ENCODE data around the gene ADCK1. TPM values are rescaled to one million over a fixed set of nuclear protein-coding genes. Genes with fewer than 3 reads are reported as not detected.

ADCK1 gene
- total RNA-seq, 1 donor from 2014 or later = 7.8 TPM

DNA sequence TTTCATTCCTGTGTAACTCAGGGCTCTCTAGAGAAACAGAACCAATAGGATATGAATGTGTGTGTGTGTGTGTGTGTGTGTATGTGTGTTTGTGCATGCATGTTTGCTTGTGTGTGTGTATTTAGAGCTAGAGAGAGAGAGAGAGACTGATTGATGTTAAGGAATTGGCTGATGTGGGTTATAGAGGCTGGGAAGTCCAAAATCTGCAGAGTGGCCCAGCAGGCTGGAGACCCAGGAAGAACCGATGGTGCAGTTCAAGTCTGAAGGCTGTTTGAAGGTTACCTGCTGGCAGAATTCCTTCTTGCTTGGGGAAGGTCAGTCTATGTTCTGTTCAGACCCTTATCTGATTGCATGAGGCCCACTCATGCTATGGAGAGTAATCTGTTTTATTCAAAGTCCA is 64.7 kb downstream of the ADCK1 start:
- DNase-seq (ENCODE audit: extremely low spot score, unreplicated experiment) = no peak
- H3K27ac Mint-ChIP-seq (ENCODE audit: unreplicated experiment) = no peak overlapping the region
- H3K4me3 Mint-ChIP-seq (ENCODE audit: unreplicated experiment) = no peak overlapping the region
- peaks cover 9% of the 10 kb centered on the region for H3K36me3 Mint-ChIP-seq (ENCODE audit: unreplicated experiment)
- TF ChIP-seq, protein P1, sequence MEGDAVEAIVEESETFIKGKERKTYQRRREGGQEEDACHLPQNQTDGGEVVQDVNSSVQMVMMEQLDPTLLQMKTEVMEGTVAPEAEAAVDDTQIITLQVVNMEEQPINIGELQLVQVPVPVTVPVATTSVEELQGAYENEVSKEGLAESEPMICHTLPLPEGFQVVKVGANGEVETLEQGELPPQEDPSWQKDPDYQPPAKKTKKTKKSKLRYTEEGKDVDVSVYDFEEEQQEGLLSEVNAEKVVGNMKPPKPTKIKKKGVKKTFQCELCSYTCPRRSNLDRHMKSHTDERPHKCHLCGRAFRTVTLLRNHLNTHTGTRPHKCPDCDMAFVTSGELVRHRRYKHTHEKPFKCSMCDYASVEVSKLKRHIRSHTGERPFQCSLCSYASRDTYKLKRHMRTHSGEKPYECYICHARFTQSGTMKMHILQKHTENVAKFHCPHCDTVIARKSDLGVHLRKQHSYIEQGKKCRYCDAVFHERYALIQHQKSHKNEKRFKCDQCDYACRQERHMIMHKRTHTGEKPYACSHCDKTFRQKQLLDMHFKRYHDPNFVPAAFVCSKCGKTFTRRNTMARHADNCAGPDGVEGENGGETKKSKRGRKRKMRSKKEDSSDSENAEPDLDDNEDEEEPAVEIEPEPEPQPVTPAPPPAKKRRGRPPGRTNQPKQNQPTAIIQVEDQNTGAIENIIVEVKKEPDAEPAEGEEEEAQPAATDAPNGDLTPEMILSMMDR (IDR thresholded peaks at IDR 0.05) = no peak
- H3K4me1 Mint-ChIP-seq (ENCODE audit: unreplicated experiment) = no peaks in the 10 kb centered on the region
- no peaks in the 10 kb centered on the region for H3K9me3 Mint-ChIP-seq (ENCODE audit: unreplicated experiment)
- H3K27me3 Mint-ChIP-seq (ENCODE audit: unreplicated experiment) = no peaks in the 10 kb centered on the region

GRCh38 chr14:77865455-77865854 is 65.5 kb downstream of the ADCK1 start:
- Mint-ChIP-seq H3K27ac (ENCODE audit: unreplicated experiment) (no peak overlapping the region), H3K27me3 (ENCODE audit: unreplicated experiment) (no peaks in the 10 kb centered on the region), H3K9me3 (ENCODE audit: unreplicated experiment) (no peaks in the 10 kb centered on the region), H3K4me1 (ENCODE audit: unreplicated experiment) (no peaks in the 10 kb centered on the region), H3K4me3 (ENCODE audit: unreplicated experiment) (no peak overlapping the region), H3K36me3 (ENCODE audit: unreplicated experiment) (peaks cover 9% of the 10 kb centered on the region)
- TF ChIP-seq, protein P1 (IDR thresholded peaks at IDR 0.05) = no peak
- DNase-seq (ENCODE audit: extremely low spot score, unreplicated experiment) = no peak

GRCh38 chr14:77866932-77867331 is 67.0 kb downstream of the ADCK1 start:
- no peak for DNase-seq (ENCODE audit: extremely low spot score, unreplicated experiment)
- TF ChIP-seq, protein P1 (IDR thresholded peaks at IDR 0.05) = no peak
- H3K27me3 Mint-ChIP-seq (ENCODE audit: unreplicated experiment) = no peaks in the 10 kb centered on the region
- no peak overlapping the region for H3K27ac Mint-ChIP-seq (ENCODE audit: unreplicated experiment)
- no peaks in the 10 kb centered on the region for H3K9me3 Mint-ChIP-seq (ENCODE audit: unreplicated experiment)
- H3K4me3 Mint-ChIP-seq (ENCODE audit: unreplicated experiment) = no peak overlapping the region
- H3K4me1 Mint-ChIP-seq (ENCODE audit: unreplicated experiment) = no peaks in the 10 kb centered on the region
- H3K36me3 Mint-ChIP-seq (ENCODE audit: unreplicated experiment) = peaks cover 9% of the 10 kb centered on the region

- Mint-ChIP-seq H3K4me3 (ENCODE audit: unreplicated experiment) (no peak overlapping the region), H3K27me3 (ENCODE audit: unreplicated experiment) (no peaks in the 10 kb centered on the region), H3K27ac (ENCODE audit: unreplicated experiment) (no peak overlapping the region), H3K9me3 (ENCODE audit: unreplicated experiment) (no peaks in the 10 kb centered on the region), H3K4me1 (ENCODE audit: unreplicated experiment) (no peaks in the 10 kb centered on the region), H3K36me3 (ENCODE audit: unreplicated experiment) (peaks cover 9% of the 10 kb centered on the region)
- TF ChIP-seq, protein P1 (IDR thresholded peaks at IDR 0.05) = no peak
- no peak for DNase-seq (ENCODE audit: extremely low spot score, unreplicated experiment)
These were observed 67.6 kb downstream of the ADCK1 start for GRCh38 chr14:77867476-77867875.

DNA sequence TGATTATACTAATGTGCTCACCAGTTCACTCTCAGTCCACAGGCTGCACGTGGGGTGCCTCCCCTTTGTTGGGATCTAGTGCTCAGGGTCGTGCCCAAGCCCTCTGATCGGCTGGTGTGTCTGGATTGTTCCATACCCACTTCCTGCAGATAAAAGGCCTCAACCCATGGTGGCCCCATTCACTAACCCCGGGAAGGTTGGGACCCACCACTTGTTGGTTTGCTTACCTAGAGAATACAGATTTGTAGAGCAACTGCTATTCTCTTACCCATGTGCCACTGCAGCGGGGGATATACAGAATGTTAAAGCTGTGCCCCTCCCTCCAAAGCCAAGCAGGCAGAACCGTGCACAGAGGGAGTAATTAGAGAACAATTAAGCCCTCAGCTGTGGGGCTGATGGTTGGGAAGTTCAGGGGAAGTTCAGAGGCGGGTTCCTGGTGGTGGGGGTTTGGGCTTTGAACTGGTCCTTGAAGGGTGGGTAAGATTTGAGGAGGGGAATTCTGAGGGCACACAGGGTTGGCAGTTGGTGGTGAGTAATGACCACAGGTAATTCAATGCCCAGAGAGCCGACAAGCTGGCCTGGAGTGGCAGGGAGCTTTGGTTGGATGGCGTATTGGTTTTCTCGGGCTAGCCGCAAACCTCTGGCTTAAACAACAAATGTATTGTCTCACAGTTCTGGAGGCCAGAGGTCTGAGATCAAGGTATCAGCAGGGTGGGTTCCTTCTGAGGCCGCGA is 68.8 kb downstream of the ADCK1 start:
- Mint-ChIP-seq H3K27ac (ENCODE audit: unreplicated experiment) (no peak overlapping the region), H3K4me1 (ENCODE audit: unreplicated experiment) (no peaks in the 10 kb centered on the region), H3K4me3 (ENCODE audit: unreplicated experiment) (no peak overlapping the region), H3K9me3 (ENCODE audit: unreplicated experiment) (no peaks in the 10 kb centered on the region), H3K27me3 (ENCODE audit: unreplicated experiment) (no peaks in the 10 kb centered on the region), H3K36me3 (ENCODE audit: unreplicated experiment) (peaks cover 8% of the 10 kb centered on the region)
- TF ChIP-seq, protein P1 (IDR thresholded peaks at IDR 0.05) = no peak
- DNase-seq (ENCODE audit: extremely low spot score, unreplicated experiment) = no peak

Data from osteocyte (in vitro differentiated cells).